Sigmoid colon (tissue), 7 donors: Measurements from ENCODE around the gene CCDC33. TPM values are rescaled to one million over a fixed set of nuclear protein-coding genes. Genes with fewer than 3 reads are reported as not detected.

Source experiments
- DNase-seq: peaks from one replicate; pipeline ENCODE4 v3.0.0-alpha.2; 2019
- H3K27ac ChIP-seq, 4 donors: fragments of 200-600 bp; sonication (generic); one replicate each; pipeline ENCODE4 v1.5.1; 2016 to 2019; ENCODE audit warnings: mild to moderate bottlenecking in 1 of 4
- H3K27me3 ChIP-seq, 3 donors: fragments of 200-600 bp; sonication (generic); one replicate each; pipeline ENCODE4 v1.5.1; 2019; ENCODE audit warnings: mild to moderate bottlenecking in 1 of 3
- H3K36me3 ChIP-seq, 4 donors: fragments of 200-600 bp; sonication (generic); one replicate each; pipeline ENCODE4 v1.5.1; 2016 to 2019
- H3K4me1 ChIP-seq, 4 donors: fragments of 200-600 bp; sonication (generic); one replicate each; pipeline ENCODE4 v1.5.1; 2017 to 2019
- H3K4me3 ChIP-seq, 4 donors: fragments of 200-600 bp; sonication (generic); one replicate each; pipeline ENCODE4 v1.5.1; 2017 to 2019; ENCODE audit warnings: mild to moderate bottlenecking in 2 of 4, moderate library complexity in 1 of 4
- H3K9me3 ChIP-seq, 4 donors: fragments of 200-600 bp in 3 of 4; sonication (generic) in 3 of 4; one replicate each; pipeline versions ENCODE4 v1.5.1 to v1.6.1; 2013 to 2019
- CTCF ChIP-seq, 4 experiments: fragments of 450-650 bp in 3 of 4; fragments of 200-600 bp in 1 of 4; IDR thresholded peaks; one replicate each; pipeline ENCODE4 v1.5.1; 2016 to 2019; ENCODE audit warnings: antibody characterized with exemption in 4 of 4, mild to moderate bottlenecking in 3 of 4, moderate library complexity in 2 of 4
- EP300 ChIP-seq, 4 donors: sonication (generic); formaldehyde crosslinking; IDR thresholded peaks; one replicate each; pipeline ENCODE4 v1.6.1; 2017; ENCODE audit warnings: antibody characterized with exemption in 4 of 4
- POLR2A ChIP-seq, 2 donors: fragments of 450-650 bp; IDR thresholded peaks; one replicate each; pipeline ENCODE4 v1.6.1; 2016; ENCODE audit warnings: antibody characterized with exemption in 2 of 2, mild to moderate bottlenecking in 2 of 2, moderate library complexity in 2 of 2
- POLR2AphosphoS5 ChIP-seq, 4 donors: sonication (generic); formaldehyde crosslinking; IDR thresholded peaks; one replicate each; pipeline ENCODE4 v1.6.1; 2017; ENCODE audit warnings: antibody characterized with exemption in 4 of 4
- WGBS, 2 donors: extraction: QIAGEN DNeasy Blood & Tissue Kit; methylation state at CpG; one replicate each; pipeline ENCODE4 v1.1.7; 2013; 5-methylcytosine and 5-hydroxymethylcytosine counted together
- intact Hi-C: fragments of 100-400 bp; cut with DNase I; formaldehyde crosslinking; loops from one replicate; pipeline ENCODE4 v1.15.1; 2023
- polyA plus RNA-seq, 3 donors: library from polyadenylated mRNA; stranded (reverse); fragments of 200-250 nt; gene quantifications; one replicate each; pipeline ENCODE4 v1.2.3, GENCODE V29; 2013
- total RNA-seq, 4 donors: library from RNA; depleted of rRNA; stranded (reverse); fragments of >200 nt; gene quantifications; one replicate each; pipeline ENCODE4 v1.1.0, GENCODE V29; 2016
- donor health status: healthy with polysubstance abuse.
- donor health status: Bipolar disorder and iron deficiency.
- donor health status: healthy.

Gene CCDC33
- total and polyA plus RNA-seq, 7 donors, result 0.09 to 0.60 TPM; not detected in 5

GRCh38 chr15:74217907-74218885, 17.9 kb upstream of the CCDC33 start:
- intact Hi-C loops, result no loop called here
- Histone ChIP-seq H3K9me3 (no peaks in the 10 kb centered on the region), H3K4me1 (no peaks in the 10 kb centered on the region), H3K4me3 (no peak overlapping the region), H3K36me3 (no peaks in the 10 kb centered on the region), H3K27ac (no peak overlapping the region), H3K27me3 (peaks cover 0 to 16% (median 0%) of the 10 kb centered on the region in 3 donors)
- DNase-seq, result no peak
- WGBS, 2 donors, result 85 to 91% methylated on average over 16 of the region's 16 CpGs
- no peak for TF ChIP-seq POLR2AphosphoS5 (IDR thresholded peaks at IDR 0.05)
- TF ChIP-seq EP300 (IDR thresholded peaks at IDR 0.05), result no peak
- TF ChIP-seq CTCF (IDR thresholded peaks at IDR 0.05), result no peak
- no peak for TF ChIP-seq POLR2A (IDR thresholded peaks at IDR 0.05)

GRCh38 chr15:74220475-74221248, 15.5 kb upstream of the CCDC33 start:
- no peaks in the 10 kb centered on the region for H3K4me1 ChIP-seq
- no peaks in the 10 kb centered on the region for H3K36me3 ChIP-seq
- no peak overlapping the region for H3K4me3 ChIP-seq
- H3K27me3 ChIP-seq, result peaks cover 0 to 27% (median 10%) of the 10 kb centered on the region in 3 donors
- no peak overlapping the region for H3K27ac ChIP-seq
- intact Hi-C loops, result no loop called here
- no peak for DNase-seq
- no peaks in the 10 kb centered on the region for H3K9me3 ChIP-seq
- no peak for TF ChIP-seq EP300 (IDR thresholded peaks at IDR 0.05)
- TF ChIP-seq POLR2AphosphoS5 (IDR thresholded peaks at IDR 0.05), result no peak
- TF ChIP-seq POLR2A (IDR thresholded peaks at IDR 0.05), result no peak
- TF ChIP-seq CTCF (IDR thresholded peaks at IDR 0.05), result no peak
- WGBS, 2 donors, result 79 to 82% methylated on average over 11 of the region's 11 CpGs

GRCh38 chr15:74221399-74222239, 14.5 kb upstream of the CCDC33 start:
- intact Hi-C loops, result no loop called here
- no peak for DNase-seq
- Histone ChIP-seq H3K36me3 (no peaks in the 10 kb centered on the region), H3K4me3 (no peak overlapping the region), H3K27ac (no peak overlapping the region), H3K9me3 (no peaks in the 10 kb centered on the region), H3K4me1 (no peaks in the 10 kb centered on the region), H3K27me3 (peaks cover 0 to 27% (median 10%) of the 10 kb centered on the region in 3 donors)
- 35 to 53% methylated on average over 12 of the region's 12 CpGs for WGBS, 2 donors
- TF ChIP-seq POLR2AphosphoS5 (IDR thresholded peaks at IDR 0.05) (no peak), POLR2A (IDR thresholded peaks at IDR 0.05) (no peak), CTCF (IDR thresholded peaks at IDR 0.05) (no peak), EP300 (IDR thresholded peaks at IDR 0.05) (no peak)

- intact Hi-C loops, result no loop called here
- H3K9me3 ChIP-seq, result no peaks in the 10 kb centered on the region
- H3K4me3 ChIP-seq, result no peak overlapping the region
- H3K36me3 ChIP-seq, result no peaks in the 10 kb centered on the region
- no peak for TF ChIP-seq POLR2AphosphoS5 (IDR thresholded peaks at IDR 0.05)
- no peak for TF ChIP-seq EP300 (IDR thresholded peaks at IDR 0.05)
- TF ChIP-seq CTCF (IDR thresholded peaks at IDR 0.05), result no peak
- TF ChIP-seq POLR2A (IDR thresholded peaks at IDR 0.05), result no peak
- H3K27me3 ChIP-seq, result peaks cover 0 to 18% (median 10%) of the 10 kb centered on the region in 3 donors
- DNase-seq, result no peak
- no peaks in the 10 kb centered on the region for H3K4me1 ChIP-seq
- 14 to 44% methylated on average over 25 of the region's 25 CpGs for WGBS, 2 donors
- no peak overlapping the region for H3K27ac ChIP-seq
Measured at GRCh38 chr15:74222240-74223119, 13.6 kb upstream of the CCDC33 start.
